GM18505 (cell line): Measurements from ENCODE around the gene PDZD11.
"Not testable (repeated sequence)": the region's sequence is repeated elsewhere in the genome, so short reads cannot be mapped to it uniquely, and the experiment has no call there.

Source experiments
- ATAC-seq: cut with Tn5 transposase; IDR thresholded peaks from one replicate; pipeline ENCODE4 v1.9.1; 2021; ENCODE audit not compliant: unreplicated experiment
- POLR2A ChIP-seq: IDR thresholded peaks from 4 replicates; pipeline ENCODE4 v1.6.1; 2011; ENCODE audit warnings: borderline replicate concordance; ENCODE audit not compliant: insufficient read depth, insufficient read length; ENCODE audit errors: extremely low read depth

PDZD11 gene

GRCh38 chrX:70289793-70290770 is at the start of gene PDZD11, which contains the start of gene KIF4A:
PDZD11 (minus strand) TSS chrX:70289927; CDS start chrX:70289341, 586 bp downstream.
KIF4A (plus strand) TSS chrX:70290104; CDS start chrX:70290459, 355 bp downstream.
- ATAC-seq: peak; percentile 95
- TF ChIP-seq POLR2A: peak; percentile 85

GRCh38 chrX:70338290-70338689 is 48.6 kb upstream of the PDZD11 start:
- no peak for ATAC-seq
- TF ChIP-seq POLR2A: no peak

GRCh38 chrX:70336767-70337166 is 47.0 kb upstream of the PDZD11 start:
- ATAC-seq: peak; percentile 100
- no peak for TF ChIP-seq POLR2A

- no peak for TF ChIP-seq POLR2A
- ATAC-seq: no peak
Observed at GRCh38 chrX:70332600-70332999, 42.9 kb upstream of the PDZD11 start.

- no peak for TF ChIP-seq POLR2A
- ATAC-seq: no peak
Observed at GRCh38 chrX:70331161-70331560, 41.4 kb upstream of the PDZD11 start.

DNA sequence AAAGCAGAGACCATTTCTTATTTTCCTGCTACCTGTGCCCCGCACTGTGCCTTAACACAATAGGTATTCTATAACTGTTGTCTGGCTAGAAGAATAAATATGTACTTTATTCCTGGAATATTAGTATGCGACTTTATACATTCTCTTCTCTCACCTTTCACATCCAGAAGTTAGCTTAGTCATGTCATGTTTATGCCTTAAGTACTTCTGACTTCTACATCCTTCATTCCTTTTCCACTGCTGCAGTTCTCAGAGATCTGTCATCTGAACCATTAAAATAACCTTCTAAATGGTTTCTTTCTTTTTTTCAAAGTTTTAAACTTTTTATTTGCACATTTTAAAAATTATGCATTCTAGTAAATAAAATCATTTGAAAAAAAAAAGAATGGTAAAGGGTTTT is 34.6 kb upstream of the PDZD11 start:
- no peak for ATAC-seq
- TF ChIP-seq POLR2A: no peak

DNA sequence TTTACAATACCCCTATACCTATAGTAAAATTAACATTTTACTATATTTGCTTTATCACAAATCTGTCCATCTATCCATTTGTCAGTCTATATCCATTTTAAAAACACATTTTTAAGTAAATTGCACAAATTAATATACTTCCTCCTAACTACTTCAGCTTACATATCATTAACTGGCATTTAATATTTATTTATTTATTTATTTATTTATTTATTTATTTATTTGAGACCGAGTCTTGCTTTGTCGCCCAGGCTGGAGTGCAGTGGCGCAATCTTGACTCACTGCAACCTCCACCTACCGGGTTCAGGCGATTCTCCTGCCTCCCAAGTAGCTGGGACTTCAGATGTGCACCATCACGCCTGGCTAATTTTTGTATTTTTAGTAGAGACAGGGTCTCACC is 33.9 kb upstream of the PDZD11 start:
- not testable (repeated sequence) for ATAC-seq

DNA sequence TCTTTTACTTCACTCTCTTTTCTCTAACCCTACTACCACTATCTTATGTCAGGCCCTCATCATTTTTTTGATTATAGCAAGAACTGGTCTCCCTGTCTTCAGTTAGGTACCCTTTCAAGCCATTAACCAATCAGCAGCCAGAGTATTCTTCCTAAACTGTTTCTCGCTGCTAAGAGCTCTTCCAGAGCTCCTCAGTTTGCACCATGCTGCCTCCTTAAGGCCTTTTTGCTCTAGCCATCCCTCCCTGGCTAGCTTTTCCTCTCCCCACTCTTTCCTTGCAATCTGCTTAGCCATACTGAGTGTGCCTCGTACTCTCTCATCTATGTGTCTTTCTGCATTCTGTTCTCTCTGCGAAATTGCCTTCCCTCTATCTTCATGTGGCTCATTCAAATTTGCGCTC is 33.1 kb upstream of the PDZD11 start:
- no peak for TF ChIP-seq POLR2A
- no peak for ATAC-seq

GRCh38 chrX:70313503-70313902 is 23.8 kb upstream of the PDZD11 start:
- TF ChIP-seq POLR2A: no peak

DNA sequence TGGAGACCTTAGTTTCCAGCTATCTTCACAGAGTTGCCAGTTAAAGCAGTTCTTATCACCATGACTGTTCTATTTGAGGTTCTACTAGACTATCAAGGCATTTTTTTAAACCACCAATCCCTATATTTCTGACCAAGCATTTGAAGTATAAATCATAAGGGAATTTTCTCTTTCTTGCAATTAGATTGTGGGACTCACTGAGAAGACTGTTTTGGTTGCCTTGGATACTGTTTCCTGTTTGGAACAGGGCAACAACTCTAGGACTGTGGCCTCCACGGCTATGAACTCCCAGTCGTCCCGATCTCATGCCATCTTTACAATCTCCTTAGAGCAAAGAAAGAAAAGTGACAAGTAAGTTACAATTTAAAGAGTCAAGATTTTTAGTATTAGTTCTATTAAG is 12.0 kb upstream of the PDZD11 start:
- ATAC-seq: no peak
- no peak for TF ChIP-seq POLR2A

More at GRCh38 chrX:70313503-70313902, 23.8 kb upstream of the PDZD11 start:
- no peak for ATAC-seq

GRCh38 chrX:70293621-70294020 is 3.9 kb upstream of the PDZD11 start:
- ATAC-seq: no peak
- TF ChIP-seq POLR2A: no peak

DNA sequence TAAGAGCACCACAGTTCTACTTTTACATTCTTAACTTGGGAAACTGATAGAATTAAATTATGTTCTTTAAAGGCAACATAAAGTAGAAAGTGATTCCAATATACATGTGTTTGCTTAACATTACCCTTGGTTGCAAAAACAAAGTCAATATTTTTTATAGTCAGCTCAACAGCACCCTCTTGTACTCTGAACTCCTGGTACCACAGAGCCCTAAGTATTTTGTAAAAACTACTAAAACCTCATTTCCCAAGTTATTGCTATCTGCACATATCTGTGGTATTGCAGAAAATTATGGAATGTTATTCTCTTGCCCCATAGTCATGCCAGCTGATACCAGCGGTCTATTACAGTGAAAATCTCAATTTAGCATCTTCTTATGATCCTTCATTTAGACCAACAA is 3.1 kb upstream of the PDZD11 start:
- ATAC-seq: no peak
- no peak for TF ChIP-seq POLR2A

GRCh38 chrX:70289168-70289792 is 447 bp downstream of the PDZD11 start:
- ATAC-seq: no peak
- TF ChIP-seq POLR2A: no peak

GRCh38 chrX:70281951-70282350 is 7.8 kb downstream of the PDZD11 start, which contains the start of gene RAB41:
RAB41 (plus strand) TSS chrX:70282172; CDS start chrX:70282218, 46 bp downstream.
- ATAC-seq: no peak
- TF ChIP-seq POLR2A: no peak
